ENCODE results near the gene ARHGEF9. TPM values are rescaled to one million over a fixed set of nuclear protein-coding genes. Genes with fewer than 3 reads are reported as not detected.

Gene ARHGEF9
- total and polyA plus RNA-seq, 2 of the 8 experiments (the other 6 are each of a cell fraction or from before 2014, with no cell fraction given): 28.7 to 31.8 TPM

- TF ChIP-seq HDAC2 (IDR thresholded peaks at IDR 0.05; ENCODE audit: borderline replicate concordance in 1 of 2, low read depth in 2 of 2, low read length in 2 of 2): no peak
- no peak for TF ChIP-seq SP4 (IDR thresholded peaks at IDR 0.05; ENCODE audit: low read length)
- TF ChIP-seq RAD21 (IDR thresholded peaks at IDR 0.05 in 1 of 2, conservative IDR thresholded peaks at IDR 0.05 in 1 of 2; ENCODE audit: low read depth in 2 of 2, low read length in 2 of 2): no peak
- 0 out of 2 replicates have a peak, but pooled peaks have one; percentile 40 for TF ChIP-seq CREB1 (IDR thresholded peaks at IDR 0.05)
- no peak for TF ChIP-seq POU5F1 (IDR thresholded peaks at IDR 0.05; ENCODE audit: low read depth, low read length)
- TF ChIP-seq POLR2AphosphoS5 (IDR thresholded peaks at IDR 0.05; ENCODE audit: low read depth, low read length): peak; percentile 82
- TF ChIP-seq NANOG (IDR thresholded peaks at IDR 0.05; ENCODE audit: insufficient read depth, low read depth, low read length, poor library complexity, severe bottlenecking): no peak
- TF ChIP-seq BRCA1 (IDR thresholded peaks at IDR 0.05; ENCODE audit: low read depth, low read length): no peak
- TF ChIP-seq ASH2L (IDR thresholded peaks at IDR 0.05; ENCODE audit: low read length): peak; percentile 46
- TF ChIP-seq CTCF (IDR thresholded peaks at IDR 0.05; ENCODE audit: control extremely low read depth in 1 of 3, insufficient read depth in 1 of 3, low read depth in 1 of 3, low read length in 3 of 3): no peak
- TF ChIP-seq CBX8 (IDR thresholded peaks at IDR 0.05; ENCODE audit: borderline replicate concordance, low read depth, low read length): no peak
- TF ChIP-seq USF2 (IDR thresholded peaks at IDR 0.05; ENCODE audit: low read length): peak; percentile 57; the same call in 1 of the 2 replicates
- TF ChIP-seq SIX5 (IDR thresholded peaks at IDR 0.05; ENCODE audit: low read depth, low read length): no peak
- no peak for TF ChIP-seq SAP30 (IDR thresholded peaks at IDR 0.05; ENCODE audit: insufficient read depth, insufficient replicate concordance, low read length)
- peak; percentile 59 to 75 for TF ChIP-seq POLR2A (IDR thresholded peaks at IDR 0.05; ENCODE audit: control extremely low read depth in 1 of 2, low read depth in 2 of 2, low read length in 2 of 2)
- TF ChIP-seq SIRT6 (IDR thresholded peaks at IDR 0.05; ENCODE audit: low read length): no peak
Observed at GRCh38 chrX:63754860-63755579, 30.0 kb downstream of the ARHGEF9 start (continued).
